Neural cell (in vitro differentiated cells): ENCODE data around the gene TMEM238L. TPM values are rescaled to one million over a fixed set of nuclear protein-coding genes. Genes with fewer than 3 reads are reported as not detected.

ENCODE experiments used
- H2AFZ ChIP-seq: fragments of 200-600, 300-800 bp; sonication (generic), shearing (Covaris generic); 2 replicates; pipeline ENCODE4 v1.6.0; 2014; ENCODE audit warnings: low read depth, mild to moderate bottlenecking, antibody characterized with exemption, low read length, moderate library complexity
- H3F3A ChIP-seq: fragments of 200-600 bp; shearing (Covaris generic); 2 replicates; pipeline ENCODE4 v1.6.1; 2016; ENCODE audit warnings: mild to moderate bottlenecking, moderate library complexity, mixed read lengths, antibody characterized with exemption, low read length; ENCODE audit not compliant: insufficient read depth, poor library complexity, severe bottlenecking
- H3K27ac ChIP-seq: fragments of 200-600, 300-800 bp; sonication (generic), shearing (Covaris generic); 2 replicates; pipeline ENCODE4 v1.5.1; 2014; ENCODE audit warnings: mild to moderate bottlenecking, low read length, moderate library complexity
- H3K27me3 ChIP-seq: fragments of 300-800, 200-600 bp; sonication (generic), shearing (Covaris generic); 2 replicates; pipeline ENCODE4 v1.6.0; 2014; ENCODE audit warnings: mild to moderate bottlenecking, low read depth, low read length, moderate library complexity; ENCODE audit not compliant: insufficient read depth
- H3K36me3 ChIP-seq: fragments of 300-800, 200-600 bp; sonication (generic), shearing (Covaris generic); 2 replicates; pipeline ENCODE4 v1.5.1; 2014; ENCODE audit warnings: mild to moderate bottlenecking, antibody characterized with exemption, low read length, moderate library complexity; ENCODE audit not compliant: insufficient read depth
- H3K4me2 ChIP-seq: fragments of 300-800, 200-600 bp; sonication (generic), shearing (Covaris generic); 2 replicates; pipeline ENCODE4 v1.6.0; 2014; ENCODE audit warnings: mild to moderate bottlenecking, low read length
- H3K4me3 ChIP-seq: fragments of 300-800, 200-600 bp; sonication (generic), shearing (Covaris generic); 2 replicates; pipeline ENCODE4 v1.5.1; 2014; ENCODE audit warnings: mild to moderate bottlenecking, low read length, moderate library complexity
- H3K79me2 ChIP-seq: fragments of 200-600 bp; shearing (Covaris generic); replicated peaks from 2 replicates; pipeline ENCODE4 v1.6.0; 2014; ENCODE audit warnings: mild to moderate bottlenecking, low read length, moderate library complexity; ENCODE audit not compliant: insufficient read depth
- H3K9ac ChIP-seq: fragments of 300-800, 200-600 bp; sonication (generic), shearing (Covaris generic); 2 replicates; pipeline ENCODE4 v1.6.1; 2016; ENCODE audit warnings: mild to moderate bottlenecking, low read length, mixed read lengths
- H3K9me2 ChIP-seq: fragments of 200-600 bp; shearing (Covaris generic); 2 replicates; pipeline ENCODE4 v1.6.1; 2016; ENCODE audit warnings: mild to moderate bottlenecking, low read length, mixed read lengths; ENCODE audit not compliant: insufficient read depth
- H3K9me3 ChIP-seq: fragments of 200-600, 300-800 bp; sonication (generic), shearing (Covaris generic); 2 replicates; pipeline ENCODE4 v1.6.1; 2016; ENCODE audit warnings: mild to moderate bottlenecking, mixed run types, low read length, moderate library complexity, mixed read lengths
- H4K20me1 ChIP-seq: fragments of 200-600 bp; shearing (Covaris generic); 2 replicates; pipeline ENCODE4 v1.6.1; 2016; ENCODE audit warnings: mild to moderate bottlenecking, mixed run types; ENCODE audit not compliant: insufficient read depth
- EP300 ChIP-seq: fragments of 450-650 bp; conservative IDR thresholded peaks from 2 replicates; pipeline ENCODE4 v1.6.1; 2014; ENCODE audit warnings: antibody characterized with exemption, mild to moderate bottlenecking, moderate library complexity; ENCODE audit not compliant: poor library complexity, severe bottlenecking
- EZH2 ChIP-seq: fragments of 200-600, 300-800 bp; shearing (Covaris generic), sonication (generic); IDR thresholded peaks from 2 replicates; pipeline ENCODE4 v1.6.1; 2014; ENCODE audit warnings: antibody characterized with exemption, low read length, borderline replicate concordance, mild to moderate bottlenecking; ENCODE audit not compliant: insufficient read depth, poor library complexity, severe bottlenecking
- MXI1 ChIP-seq: fragments of 450-650 bp; conservative IDR thresholded peaks from 2 replicates; pipeline ENCODE4 v1.6.1; 2014; ENCODE audit warnings: antibody characterized with exemption, mild to moderate bottlenecking; ENCODE audit not compliant: poor library complexity, severe bottlenecking
- POLR2AphosphoS5 ChIP-seq: IDR thresholded peaks from 2 replicates; pipeline ENCODE4 v1.6.1; 2012
- RAD21 ChIP-seq: fragments of 450-650 bp; conservative IDR thresholded peaks from 2 replicates; pipeline ENCODE4 v1.6.1; 2014; ENCODE audit warnings: antibody characterized with exemption, mild to moderate bottlenecking, moderate library complexity
- SMC3 ChIP-seq: fragments of 450-650 bp; conservative IDR thresholded peaks from 2 replicates; pipeline ENCODE4 v1.6.1; 2014; ENCODE audit warnings: antibody characterized with exemption, mild to moderate bottlenecking, moderate library complexity; ENCODE audit not compliant: poor library complexity
- TAF1 ChIP-seq: IDR thresholded peaks from 2 replicates; pipeline ENCODE4 v1.6.1; 2012; ENCODE audit warnings: low read depth
- polyA plus RNA-seq: library from polyadenylated mRNA; depleted of rRNA; stranded (reverse); fragments of >200 nt; gene quantifications from 2 replicates; pipeline ENCODE4 v1.2.3, GENCODE V29; 2014
- TF ChIP-seq, protein P1 (sequence below): IDR thresholded peaks from 2 replicates; pipeline ENCODE4 v1.6.1; 2012; ENCODE audit warnings: borderline replicate concordance
- TF ChIP-seq, protein P2 (sequence below): fragments of 450-650 bp; IDR thresholded peaks from 2 replicates; pipeline ENCODE4 v1.5.1; 2014; ENCODE audit warnings: antibody characterized with exemption, mild to moderate bottlenecking, moderate library complexity; ENCODE audit not compliant: poor library complexity, severe bottlenecking

Gene TMEM238L
- polyA plus RNA-seq, 1 donor from 2014 or later, result not detected

DNA sequence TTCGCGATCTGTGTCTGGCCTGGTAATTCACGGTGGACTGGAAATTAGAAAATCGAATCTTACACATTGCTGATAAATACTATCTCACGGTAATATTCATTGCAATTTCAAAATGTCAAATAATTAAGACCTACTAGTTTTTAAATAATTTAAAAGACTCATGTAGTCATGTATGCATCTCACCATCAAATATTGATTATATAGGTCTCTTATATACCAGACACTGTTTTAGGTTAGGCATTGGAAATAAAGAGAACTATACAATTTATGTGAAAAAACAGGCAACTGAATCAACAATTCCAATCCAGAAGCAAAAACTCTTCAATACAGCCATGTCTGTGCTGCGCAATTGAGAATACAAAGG is 41.5 kb upstream of the TMEM238L start:
- H3K9me2 ChIP-seq, result no peaks in the 10 kb centered on the region
- H3K4me2 ChIP-seq, result no peak overlapping the region
- TF ChIP-seq RAD21 (no peak), EZH2 (no peak), MXI1 (no peak)
- TF ChIP-seq, protein P1, sequence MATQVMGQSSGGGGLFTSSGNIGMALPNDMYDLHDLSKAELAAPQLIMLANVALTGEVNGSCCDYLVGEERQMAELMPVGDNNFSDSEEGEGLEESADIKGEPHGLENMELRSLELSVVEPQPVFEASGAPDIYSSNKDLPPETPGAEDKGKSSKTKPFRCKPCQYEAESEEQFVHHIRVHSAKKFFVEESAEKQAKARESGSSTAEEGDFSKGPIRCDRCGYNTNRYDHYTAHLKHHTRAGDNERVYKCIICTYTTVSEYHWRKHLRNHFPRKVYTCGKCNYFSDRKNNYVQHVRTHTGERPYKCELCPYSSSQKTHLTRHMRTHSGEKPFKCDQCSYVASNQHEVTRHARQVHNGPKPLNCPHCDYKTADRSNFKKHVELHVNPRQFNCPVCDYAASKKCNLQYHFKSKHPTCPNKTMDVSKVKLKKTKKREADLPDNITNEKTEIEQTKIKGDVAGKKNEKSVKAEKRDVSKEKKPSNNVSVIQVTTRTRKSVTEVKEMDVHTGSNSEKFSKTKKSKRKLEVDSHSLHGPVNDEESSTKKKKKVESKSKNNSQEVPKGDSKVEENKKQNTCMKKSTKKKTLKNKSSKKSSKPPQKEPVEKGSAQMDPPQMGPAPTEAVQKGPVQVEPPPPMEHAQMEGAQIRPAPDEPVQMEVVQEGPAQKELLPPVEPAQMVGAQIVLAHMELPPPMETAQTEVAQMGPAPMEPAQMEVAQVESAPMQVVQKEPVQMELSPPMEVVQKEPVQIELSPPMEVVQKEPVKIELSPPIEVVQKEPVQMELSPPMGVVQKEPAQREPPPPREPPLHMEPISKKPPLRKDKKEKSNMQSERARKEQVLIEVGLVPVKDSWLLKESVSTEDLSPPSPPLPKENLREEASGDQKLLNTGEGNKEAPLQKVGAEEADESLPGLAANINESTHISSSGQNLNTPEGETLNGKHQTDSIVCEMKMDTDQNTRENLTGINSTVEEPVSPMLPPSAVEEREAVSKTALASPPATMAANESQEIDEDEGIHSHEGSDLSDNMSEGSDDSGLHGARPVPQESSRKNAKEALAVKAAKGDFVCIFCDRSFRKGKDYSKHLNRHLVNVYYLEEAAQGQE, result no peak
- TF ChIP-seq, protein P2, sequence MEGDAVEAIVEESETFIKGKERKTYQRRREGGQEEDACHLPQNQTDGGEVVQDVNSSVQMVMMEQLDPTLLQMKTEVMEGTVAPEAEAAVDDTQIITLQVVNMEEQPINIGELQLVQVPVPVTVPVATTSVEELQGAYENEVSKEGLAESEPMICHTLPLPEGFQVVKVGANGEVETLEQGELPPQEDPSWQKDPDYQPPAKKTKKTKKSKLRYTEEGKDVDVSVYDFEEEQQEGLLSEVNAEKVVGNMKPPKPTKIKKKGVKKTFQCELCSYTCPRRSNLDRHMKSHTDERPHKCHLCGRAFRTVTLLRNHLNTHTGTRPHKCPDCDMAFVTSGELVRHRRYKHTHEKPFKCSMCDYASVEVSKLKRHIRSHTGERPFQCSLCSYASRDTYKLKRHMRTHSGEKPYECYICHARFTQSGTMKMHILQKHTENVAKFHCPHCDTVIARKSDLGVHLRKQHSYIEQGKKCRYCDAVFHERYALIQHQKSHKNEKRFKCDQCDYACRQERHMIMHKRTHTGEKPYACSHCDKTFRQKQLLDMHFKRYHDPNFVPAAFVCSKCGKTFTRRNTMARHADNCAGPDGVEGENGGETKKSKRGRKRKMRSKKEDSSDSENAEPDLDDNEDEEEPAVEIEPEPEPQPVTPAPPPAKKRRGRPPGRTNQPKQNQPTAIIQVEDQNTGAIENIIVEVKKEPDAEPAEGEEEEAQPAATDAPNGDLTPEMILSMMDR, result no peak
- H4K20me1 ChIP-seq, result no peaks in the 10 kb centered on the region
- H3K36me3 ChIP-seq, result no peaks in the 10 kb centered on the region
- H3F3A ChIP-seq, result no peaks in the 10 kb centered on the region
- peak overlapping the region; percentile 66 for H3K4me3 ChIP-seq
- no peaks in the 10 kb centered on the region for H3K27me3 ChIP-seq
- H3K9me3 ChIP-seq, result no peaks in the 10 kb centered on the region
- no peak overlapping the region for H3K27ac ChIP-seq
- H3K79me2 ChIP-seq, result no peaks in the 10 kb centered on the region
- no peak overlapping the region for H3K9ac ChIP-seq
- no peak overlapping the region for H2AFZ ChIP-seq

DNA sequence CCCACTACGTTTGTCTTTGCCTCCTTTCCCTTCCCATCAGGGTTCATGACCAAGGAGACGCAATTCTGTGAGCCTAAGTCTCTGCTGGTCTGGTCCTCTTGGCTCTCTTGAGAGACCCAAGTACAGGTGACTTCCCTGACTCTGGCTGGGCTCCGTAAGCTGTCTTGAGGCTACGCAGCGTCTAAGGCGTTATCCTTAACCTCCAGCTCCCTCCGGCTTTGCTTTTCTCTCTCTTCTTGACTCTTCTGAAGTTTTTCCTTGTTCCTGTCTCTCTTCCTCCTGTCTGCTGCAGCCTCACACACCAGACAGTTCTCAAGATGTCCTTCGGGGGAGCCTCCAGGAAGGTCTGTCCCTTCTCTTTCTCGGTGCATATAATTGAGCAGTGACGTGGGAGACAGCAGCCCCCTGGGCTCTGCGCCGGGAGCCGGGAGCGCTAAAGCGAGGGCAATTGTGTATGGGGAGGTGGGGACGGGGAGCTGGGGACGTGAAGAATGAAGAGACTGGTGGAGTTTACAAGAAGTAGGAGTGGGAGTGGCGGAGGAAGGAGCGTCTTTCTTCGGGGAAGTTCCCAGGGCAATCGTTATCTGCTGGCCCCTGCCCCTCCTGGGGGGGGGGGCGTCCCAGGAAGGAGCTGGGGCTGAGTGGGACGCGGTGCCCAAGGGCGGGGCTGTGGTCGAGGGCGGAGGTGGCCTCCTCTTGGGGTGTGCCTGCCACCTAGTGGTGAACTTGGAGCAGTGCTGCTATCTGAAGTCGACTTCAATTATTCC is 40.9 kb upstream of the TMEM238L start:
- peak overlapping the region; percentile 35 for H2AFZ ChIP-seq
- H3K27me3 ChIP-seq, result no peaks in the 10 kb centered on the region
- H4K20me1 ChIP-seq, result no peaks in the 10 kb centered on the region
- H3K9ac ChIP-seq, result peak overlapping the region; percentile 27
- H3F3A ChIP-seq, result no peaks in the 10 kb centered on the region
- no peak for TF ChIP-seq POLR2AphosphoS5
- peak; percentile 99 for TF ChIP-seq SMC3
- TF ChIP-seq, protein P1, result no peak
- no peak for TF ChIP-seq EP300
- peak; percentile 27 for TF ChIP-seq MXI1
- peak; percentile 97 for TF ChIP-seq RAD21
- no peak for TF ChIP-seq EZH2
- no peak for TF ChIP-seq TAF1
- TF ChIP-seq, protein P2, result peak; percentile 96
- H3K9me2 ChIP-seq, result no peaks in the 10 kb centered on the region
- H3K9me3 ChIP-seq, result no peaks in the 10 kb centered on the region
- H3K36me3 ChIP-seq, result no peaks in the 10 kb centered on the region
- H3K4me3 ChIP-seq, result peak overlapping the region; percentile 66
- no peaks in the 10 kb centered on the region for H3K79me2 ChIP-seq
- no peak overlapping the region for H3K27ac ChIP-seq
- H3K4me2 ChIP-seq, result peak overlapping the region; percentile 45
